Ramos (cell line): ENCODE data around the gene RIC8B.

Source experiments
- in situ Hi-C: fragments of 300-500 bp; cut with MboI; formaldehyde crosslinking; loops from one replicate; pipeline ENCODE4 v1.14.3; 2022; ENCODE audit warnings: low sequenced_read_pairs; ENCODE audit not compliant: unreplicated experiment

The RIC8B gene

GRCh38 chr12:106757623-106758348 is 16.7 kb upstream of the RIC8B start:
- in situ Hi-C loops = no loop called here

GRCh38 chr12:106758349-106759110 is 16.0 kb upstream of the RIC8B start:
- in situ Hi-C loops = no loop called here

- in situ Hi-C loops = no loop called here
These were observed 14.8 kb upstream of the RIC8B start for GRCh38 chr12:106759526-106760183.

GRCh38 chr12:106760184-106760531 is 14.3 kb upstream of the RIC8B start:
- in situ Hi-C loops = no loop called here

GRCh38 chr12:106764220-106764619 is 10.3 kb upstream of the RIC8B start:
- in situ Hi-C loops = no loop called here

GRCh38 chr12:106764738-106765137 is 9.7 kb upstream of the RIC8B start:
- in situ Hi-C loops = no loop called here

GRCh38 chr12:106766393-106766826 is 8.1 kb upstream of the RIC8B start:
- in situ Hi-C loops = no loop called here

GRCh38 chr12:106767206-106767605 is 7.3 kb upstream of the RIC8B start:
- in situ Hi-C loops = no loop called here

GRCh38 chr12:106767954-106768822 is 6.3 kb upstream of the RIC8B start:
- in situ Hi-C loops = no loop called here

- in situ Hi-C loops = no loop called here
These were observed 5.4 kb upstream of the RIC8B start for GRCh38 chr12:106769078-106769477.

- in situ Hi-C loops = no loop called here
These were observed 4.9 kb upstream of the RIC8B start for GRCh38 chr12:106769546-106769945.

GRCh38 chr12:106771425-106771824 is 3.1 kb upstream of the RIC8B start:
- in situ Hi-C loops = no loop called here

GRCh38 chr12:106773286-106774004 is 1.0 kb upstream of the RIC8B start:
- in situ Hi-C loops = no loop called here

- in situ Hi-C loops = no loop called here
These were observed 484 bp downstream of the RIC8B start for GRCh38 chr12:106774808-106775524.

- in situ Hi-C loops = no loop called here
These were observed 2.4 kb downstream of the RIC8B start for GRCh38 chr12:106776897-106777296.

- in situ Hi-C loops = no loop called here
These were observed 5.6 kb downstream of the RIC8B start for GRCh38 chr12:106780010-106780631.

GRCh38 chr12:106782619-106783018 is 8.1 kb downstream of the RIC8B start:
- in situ Hi-C loops = no loop called here

- in situ Hi-C loops = no loop called here
These were observed 9.0 kb downstream of the RIC8B start for GRCh38 chr12:106783515-106783914.

GRCh38 chr12:106790020-106790419 is 15.5 kb downstream of the RIC8B start:
- in situ Hi-C loops = no loop called here
